ENCODE measurements around the gene BCAS3. TPM values are rescaled to one million over a fixed set of nuclear protein-coding genes. Genes with fewer than 3 reads are reported as not detected.

BCAS3 gene
- total RNA-seq, 1 donor from 2014 or later: 14.5 TPM

- DNase-seq (ENCODE audit: low read depth) (no peak), FAIRE-seq (no peak)
- no peaks in the 10 kb centered on the region for H3K27me3 ChIP-seq (ENCODE audit: insufficient read depth, low read length)
- peaks cover 23% of the 10 kb centered on the region for H3K27me3 Mint-ChIP-seq (ENCODE audit: low read depth, unreplicated experiment)
- H3K4me2 ChIP-seq (ENCODE audit: low read length): no peak overlapping the region
- no peak overlapping the region for H3K27ac ChIP-seq (ENCODE audit: low read depth, low read length)
- no peak overlapping the region for H3K4me3 Mint-ChIP-seq (ENCODE audit: unreplicated experiment)
- H3K9me3 Mint-ChIP-seq (ENCODE audit: unreplicated experiment): peaks cover 4% of the 10 kb centered on the region
- no peak overlapping the region for H3K27ac Mint-ChIP-seq (ENCODE audit: unreplicated experiment)
- peaks cover 3% of the 10 kb centered on the region for H3K36me3 Mint-ChIP-seq (ENCODE audit: low read depth, unreplicated experiment)
- no peaks in the 10 kb centered on the region for H3K36me3 ChIP-seq (ENCODE audit: insufficient read depth, low read length)
- no peaks in the 10 kb centered on the region for H3K9me3 ChIP-seq (ENCODE audit: insufficient read depth, low read depth, low read length)
- TF ChIP-seq EZH2 (IDR thresholded peaks at IDR 0.05; ENCODE audit: insufficient read depth, low read length) (no peak), CTCF (IDR thresholded peaks at IDR 0.05; ENCODE audit: insufficient read depth, low read depth, low read length) (no peak)
- H3K4me3 ChIP-seq (ENCODE audit: insufficient read depth, low read depth, low read length): no peak overlapping the region
- no peak overlapping the region for H2AFZ ChIP-seq (ENCODE audit: low read depth, low read length)
- no peaks in the 10 kb centered on the region for H4K20me1 ChIP-seq (ENCODE audit: insufficient read depth, low read length)
- H3K9ac ChIP-seq (ENCODE audit: low read length): no peak overlapping the region
- no peaks in the 10 kb centered on the region for H3K79me2 ChIP-seq (ENCODE audit: insufficient read depth, low read length)
- H3K4me1 ChIP-seq (ENCODE audit: insufficient read depth, low read length): no peaks in the 10 kb centered on the region
- peaks cover 1% of the 10 kb centered on the region for H3K4me1 Mint-ChIP-seq (ENCODE audit: low read depth, unreplicated experiment)
These were observed 699.5 kb downstream of the BCAS3 start for GRCh38 chr17:61376931-61377838.

GRCh38 chr17:61378658-61379456 lies 701.2 kb downstream of the BCAS3 start:
- no peak overlapping the region for H3K4me3 Mint-ChIP-seq (ENCODE audit: unreplicated experiment)
- no peak overlapping the region for H3K27ac ChIP-seq (ENCODE audit: low read depth, low read length)
- no peaks in the 10 kb centered on the region for H3K9me3 ChIP-seq (ENCODE audit: insufficient read depth, low read depth, low read length)
- DNase-seq (ENCODE audit: low read depth) (no peak), FAIRE-seq (no peak)
- H3K9me3 Mint-ChIP-seq (ENCODE audit: unreplicated experiment): peaks cover 4% of the 10 kb centered on the region
- H4K20me1 ChIP-seq (ENCODE audit: insufficient read depth, low read length): no peaks in the 10 kb centered on the region
- no peak overlapping the region for H3K4me3 ChIP-seq (ENCODE audit: insufficient read depth, low read depth, low read length)
- peaks cover 28% of the 10 kb centered on the region for H3K27me3 Mint-ChIP-seq (ENCODE audit: low read depth, unreplicated experiment)
- H2AFZ ChIP-seq (ENCODE audit: low read depth, low read length): no peak overlapping the region
- TF ChIP-seq EZH2 (IDR thresholded peaks at IDR 0.05; ENCODE audit: insufficient read depth, low read length): no peak
- no peak for TF ChIP-seq CTCF (IDR thresholded peaks at IDR 0.05; ENCODE audit: insufficient read depth, low read depth, low read length)
- H3K4me1 Mint-ChIP-seq (ENCODE audit: low read depth, unreplicated experiment): peaks cover 1% of the 10 kb centered on the region
- H3K4me1 ChIP-seq (ENCODE audit: insufficient read depth, low read length): no peaks in the 10 kb centered on the region
- no peaks in the 10 kb centered on the region for H3K36me3 ChIP-seq (ENCODE audit: insufficient read depth, low read length)
- no peak overlapping the region for H3K27ac Mint-ChIP-seq (ENCODE audit: unreplicated experiment)
- H3K27me3 ChIP-seq (ENCODE audit: insufficient read depth, low read length): no peaks in the 10 kb centered on the region
- peaks cover 5% of the 10 kb centered on the region for H3K36me3 Mint-ChIP-seq (ENCODE audit: low read depth, unreplicated experiment)
- H3K79me2 ChIP-seq (ENCODE audit: insufficient read depth, low read length): no peaks in the 10 kb centered on the region
- H3K9ac ChIP-seq (ENCODE audit: low read length): no peak overlapping the region
- H3K4me2 ChIP-seq (ENCODE audit: low read length): no peak overlapping the region
